ENCODE measurements around the gene ACSS1. TPM values are rescaled to one million over a fixed set of nuclear protein-coding genes. Genes with fewer than 3 reads are reported as not detected.

ACSS1 gene
- total RNA-seq, 1 donor from 2014 or later = 0.72 TPM

- peaks cover 56% of the 10 kb centered on the region for H3K36me3 Mint-ChIP-seq (ENCODE audit: insufficient read depth)
- no peak overlapping the region for H3K27ac Mint-ChIP-seq
- no peak for TF ChIP-seq CTCF (IDR thresholded peaks at IDR 0.05; ENCODE audit: unreplicated experiment)
- H3K4me3 Mint-ChIP-seq (ENCODE audit: low read depth) = no peak overlapping the region
- H3K9me3 Mint-ChIP-seq (ENCODE audit: low read depth) = peaks cover 15% of the 10 kb centered on the region
- DNase-seq (ENCODE audit: low spot score, unreplicated experiment) = no peak
- H3K27me3 Mint-ChIP-seq = no peaks in the 10 kb centered on the region
- H3K4me1 Mint-ChIP-seq (ENCODE audit: low read depth) = peaks cover 3% of the 10 kb centered on the region
Observed at GRCh38 chr20:24981282-24981681, 76.7 kb downstream of the ACSS1 start.

DNA sequence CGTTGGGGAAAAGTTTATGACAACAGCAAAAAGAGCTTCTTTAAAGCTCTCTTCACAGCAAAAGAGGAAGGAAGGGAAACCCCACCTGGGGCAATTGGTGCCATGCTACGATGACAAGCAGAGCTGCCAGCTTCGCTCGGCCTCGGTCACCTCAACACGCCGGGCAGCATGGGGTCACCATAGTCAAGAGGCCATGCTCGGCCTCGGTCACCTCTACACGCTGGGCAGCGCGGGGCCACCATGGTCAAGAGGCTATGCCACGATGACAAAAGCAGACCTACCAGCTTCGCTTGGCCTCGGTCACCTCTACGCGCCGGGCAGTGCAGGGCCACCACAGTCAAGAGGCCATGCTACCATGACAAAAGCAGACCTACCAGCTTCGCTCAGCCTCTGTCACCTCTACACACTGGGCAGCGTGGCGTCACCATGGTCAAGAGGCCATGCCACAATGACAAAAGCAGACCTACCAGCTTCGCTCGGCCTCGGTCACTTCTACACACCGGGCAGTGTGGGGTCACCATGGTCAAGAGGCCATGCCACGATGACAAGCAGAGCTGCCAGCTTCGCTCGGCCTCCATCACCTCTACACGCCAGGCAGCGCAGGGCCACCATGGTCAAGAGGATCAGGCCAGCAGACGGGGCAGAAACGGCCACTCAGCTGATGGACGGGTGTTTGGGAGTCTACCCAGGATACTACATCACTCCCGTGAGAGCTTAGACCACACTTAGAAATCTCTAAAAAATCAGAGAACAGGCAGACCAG is 77.5 kb downstream of the ACSS1 start:
- TF ChIP-seq CTCF (IDR thresholded peaks at IDR 0.05; ENCODE audit: unreplicated experiment) = no peak
- Mint-ChIP-seq H3K27ac (no peak overlapping the region), H3K27me3 (no peaks in the 10 kb centered on the region), H3K36me3 (ENCODE audit: insufficient read depth) (peaks cover 64% of the 10 kb centered on the region), H3K9me3 (ENCODE audit: low read depth) (peaks cover 23% of the 10 kb centered on the region), H3K4me1 (ENCODE audit: low read depth) (peaks cover 3% of the 10 kb centered on the region), H3K4me3 (ENCODE audit: low read depth) (no peak overlapping the region)
- DNase-seq (ENCODE audit: low spot score, unreplicated experiment) = no peak

GRCh38 chr20:24979036-24979960 is 78.6 kb downstream of the ACSS1 start:
- Mint-ChIP-seq H3K36me3 (ENCODE audit: insufficient read depth) (peaks cover 67% of the 10 kb centered on the region), H3K4me3 (ENCODE audit: low read depth) (no peak overlapping the region), H3K9me3 (ENCODE audit: low read depth) (peaks cover 25% of the 10 kb centered on the region), H3K27me3 (no peaks in the 10 kb centered on the region), H3K27ac (no peak overlapping the region), H3K4me1 (ENCODE audit: low read depth) (peaks cover 3% of the 10 kb centered on the region)
- no peak for DNase-seq (ENCODE audit: low spot score, unreplicated experiment)
- TF ChIP-seq CTCF (IDR thresholded peaks at IDR 0.05; ENCODE audit: unreplicated experiment) = no peak

DNA sequence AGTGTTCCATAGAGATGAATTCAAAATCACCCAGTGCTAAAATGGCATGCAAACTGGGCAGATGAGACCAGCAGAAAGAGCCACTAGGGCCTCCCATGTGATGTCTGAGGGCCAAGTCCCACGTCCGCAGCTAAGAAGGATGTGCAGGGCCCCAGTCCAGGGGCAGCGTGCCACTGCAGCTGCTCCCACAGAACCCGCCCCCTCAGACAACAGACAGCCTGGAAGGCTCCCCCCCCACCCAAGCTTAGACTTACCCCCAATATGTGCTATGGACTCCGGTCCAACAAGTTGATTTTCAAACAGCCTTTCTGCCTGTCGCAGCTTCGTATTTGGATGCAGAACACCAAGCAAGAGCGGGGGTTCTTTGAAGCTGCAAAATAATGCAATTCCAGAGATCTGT is 79.4 kb downstream of the ACSS1 start:
- TF ChIP-seq CTCF (IDR thresholded peaks at IDR 0.05; ENCODE audit: unreplicated experiment) = no peak
- peaks cover 66% of the 10 kb centered on the region for H3K36me3 Mint-ChIP-seq (ENCODE audit: insufficient read depth)
- H3K4me3 Mint-ChIP-seq (ENCODE audit: low read depth) = no peak overlapping the region
- H3K9me3 Mint-ChIP-seq (ENCODE audit: low read depth) = peaks cover 25% of the 10 kb centered on the region
- no peaks in the 10 kb centered on the region for H3K27me3 Mint-ChIP-seq
- no peak overlapping the region for H3K27ac Mint-ChIP-seq
- no peak for DNase-seq (ENCODE audit: low spot score, unreplicated experiment)
- no peaks in the 10 kb centered on the region for H3K4me1 Mint-ChIP-seq (ENCODE audit: low read depth)

DNA sequence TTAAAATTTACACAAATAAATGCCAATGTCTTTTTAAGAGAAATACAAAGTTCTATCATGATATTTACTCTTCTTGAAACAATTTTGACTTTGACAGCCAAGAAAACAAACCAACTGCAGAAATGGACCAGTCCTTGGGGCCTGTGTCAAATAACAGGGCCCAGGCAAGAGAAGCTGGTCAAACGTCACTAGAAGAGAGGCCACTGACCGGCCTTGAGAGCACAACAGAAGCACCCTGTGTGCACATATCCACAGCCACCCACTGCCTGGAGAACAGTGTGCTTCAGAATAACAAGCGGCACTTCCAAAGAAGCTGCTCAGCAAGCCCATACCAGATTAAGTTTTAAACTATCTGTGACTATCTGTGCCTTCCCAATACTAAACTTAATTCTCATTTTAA is 80.1 kb downstream of the ACSS1 start:
- Mint-ChIP-seq H3K4me3 (ENCODE audit: low read depth) (no peak overlapping the region), H3K4me1 (ENCODE audit: low read depth) (no peaks in the 10 kb centered on the region), H3K27me3 (no peaks in the 10 kb centered on the region), H3K27ac (no peak overlapping the region), H3K36me3 (ENCODE audit: insufficient read depth) (peaks cover 71% of the 10 kb centered on the region), H3K9me3 (ENCODE audit: low read depth) (peaks cover 25% of the 10 kb centered on the region)
- DNase-seq (ENCODE audit: low spot score, unreplicated experiment) = no peak
- TF ChIP-seq CTCF (IDR thresholded peaks at IDR 0.05; ENCODE audit: unreplicated experiment) = no peak

Measured in progenitor cell of endocrine pancreas (in vitro differentiated cells).